Transverse colon (tissue), 4 donors: ENCODE measurements around the gene CMBL. TPM values are rescaled to one million over a fixed set of nuclear protein-coding genes. Genes with fewer than 3 reads are reported as not detected.

ENCODE experiments used
- DNase-seq: peaks from one replicate; pipeline ENCODE4 v3.0.0-alpha.2; 2019
- H3K27ac ChIP-seq, 4 donors: fragments of 200-600 bp; sonication (generic); 2 replicates each; pipeline ENCODE4 v1.5.1; 2016 to 2018; ENCODE audit warnings: inconsistent platforms in 4 of 4
- H3K27me3 ChIP-seq: fragments of 200-600 bp; sonication (generic); 2 replicates; pipeline ENCODE4 v1.5.1; 2017; ENCODE audit warnings: inconsistent platforms
- H3K36me3 ChIP-seq, 4 donors: fragments of 200-600 bp; sonication (generic); 2 replicates each; pipeline ENCODE4 v1.5.1; 2017 to 2019; ENCODE audit warnings: inconsistent platforms in 4 of 4
- H3K4me1 ChIP-seq, 4 donors: fragments of 200-600 bp; sonication (generic); 2 replicates each; pipeline ENCODE4 v1.5.1; 2017 to 2020; ENCODE audit warnings: inconsistent platforms in 4 of 4
- H3K4me3 ChIP-seq, 4 donors: fragments of 200-600 bp; sonication (generic); 1 replicate in 1 of 4; 2 replicates in 3 of 4; pipeline versions ENCODE4 v1.5.1 to v1.6.1; 2017 to 2019; ENCODE audit warnings: inconsistent platforms in 4 of 4
- H3K9me3 ChIP-seq, 2 donors: fragments of 200-600 bp; sonication (generic); 2 replicates each; pipeline ENCODE4 v1.5.1; 2017 to 2019; ENCODE audit warnings: inconsistent platforms in 2 of 2
- CTCF ChIP-seq, 5 experiments: fragments of 200-600 bp in 3 of 5; fragments of 450-650 bp in 2 of 5; sonication (generic) in 3 of 5; IDR thresholded peaks; 1 replicate in 2 of 5; 2 replicates in 3 of 5; pipeline ENCODE4 v1.5.1; 2016 to 2017; ENCODE audit warnings: antibody characterized with exemption in 5 of 5, inconsistent platforms in 3 of 5, mild to moderate bottlenecking in 2 of 5, moderate library complexity in 1 of 5
- EP300 ChIP-seq: sonication (generic); formaldehyde crosslinking; IDR thresholded peaks from one replicate; pipeline ENCODE4 v1.6.1; 2017; ENCODE audit warnings: antibody characterized with exemption, low read depth
- POLR2A ChIP-seq: fragments of 450-650 bp; IDR thresholded peaks from one replicate; pipeline ENCODE4 v1.6.1; 2016; ENCODE audit warnings: antibody characterized with exemption, mild to moderate bottlenecking, moderate library complexity
- POLR2AphosphoS5 ChIP-seq, 3 donors: sonication (generic); formaldehyde crosslinking; IDR thresholded peaks; one replicate each; pipeline ENCODE4 v1.6.1; 2016; ENCODE audit warnings: antibody characterized with exemption in 3 of 3
- WGBS, 2 donors: methylation state at CpG; one replicate each; pipeline ENCODE4 v1.1.5; 2018; ENCODE audit warnings: low coverage in 1 of 2; 5-methylcytosine and 5-hydroxymethylcytosine counted together
- in situ Hi-C, 4 donors: fragments of 200-750 bp; cut with MboI; loops; one replicate each; pipeline versions ENCODE4 v1.15.0 to v1.15.1; 2017; ENCODE audit warnings: low sequenced_read_pairs in 3 of 4, low pct_ligation_motif_present in 1 of 4, low pct_unique_long_range_greater_than_20kb in 1 of 4
- intact Hi-C: fragments of 100-400 bp; cut with DNase I; formaldehyde crosslinking; loops from one replicate; pipeline ENCODE4 v1.15.1; 2023; ENCODE audit warnings: low total_unique reads
- total RNA-seq, 4 donors: library from RNA; depleted of rRNA; stranded (reverse); fragments of >200 nt; gene quantifications; one replicate each; pipeline ENCODE4 v1.1.0, GENCODE V29; 2016

The CMBL gene
- total RNA-seq, 4 donors from 2014 or later = 36.6 to 87.6 (median 60.9) TPM

- Histone ChIP-seq H3K27me3 (no peaks in the 10 kb centered on the region), H3K27ac (no peak overlapping the region), H3K36me3 (peaks cover 0 to 82% (median 42%) of the 10 kb centered on the region in 4 donors), H3K9me3 (no peaks in the 10 kb centered on the region), H3K4me1 (no peaks in the 10 kb centered on the region), H3K4me3 (no peak overlapping the region)
- in situ Hi-C loops = no loop called here
- no peak for DNase-seq
- TF ChIP-seq POLR2A (no peak), EP300 (no peak), POLR2AphosphoS5 (IDR thresholded peaks at IDR 0.05) (no peak), CTCF (IDR thresholded peaks at IDR 0.05) (no peak)
- intact Hi-C loops = no loop called here
- WGBS, 2 donors = 92% methylated on average over 5 of the region's 5 CpGs; no CpG with 5 or more reads in 1 of the 2 donors
Observed at GRCh38 chr5:10259899-10260298, 47.8 kb downstream of the CMBL start.

- intact Hi-C loops (no loop called here), in situ Hi-C loops (no loop called here)
- Histone ChIP-seq H3K27me3 (no peaks in the 10 kb centered on the region), H3K9me3 (no peaks in the 10 kb centered on the region), H3K4me3 (no peak overlapping the region), H3K4me1 (peaks cover 0 to 6% (median 3%) of the 10 kb centered on the region in 4 donors), H3K36me3 (peaks cover 0 to 74% (median 36%) of the 10 kb centered on the region in 4 donors), H3K27ac (no peak overlapping the region)
- 68 to 74% methylated on average over 4 to 8 of the region's 8 CpGs for WGBS, 2 donors
- TF ChIP-seq POLR2A (no peak), CTCF (IDR thresholded peaks at IDR 0.05) (no peak), EP300 (no peak), POLR2AphosphoS5 (IDR thresholded peaks at IDR 0.05) (no peak)
- no peak for DNase-seq
Observed at GRCh38 chr5:10257870-10258269, 49.8 kb downstream of the CMBL start.

- in situ Hi-C loops = no loop called here
- Histone ChIP-seq H3K4me3 (no peak overlapping the region), H3K9me3 (no peaks in the 10 kb centered on the region), H3K27ac (no peak overlapping the region), H3K4me1 (peaks cover 11 to 25% (median 18%) of the 10 kb centered on the region in 4 donors), H3K36me3 (peaks cover 0 to 49% (median 20%) of the 10 kb centered on the region in 4 donors), H3K27me3 (no peaks in the 10 kb centered on the region)
- intact Hi-C loops = no loop called here
- TF ChIP-seq POLR2AphosphoS5 (IDR thresholded peaks at IDR 0.05) (no peak), EP300 (no peak), CTCF (IDR thresholded peaks at IDR 0.05) (no peak), POLR2A (no peak)
- WGBS, 2 donors = 29 to 54% methylated on average over 2 of the region's 2 CpGs
- no peak for DNase-seq
Observed at GRCh38 chr5:10254686-10255085, 53.0 kb downstream of the CMBL start.

- in situ Hi-C loops (no loop called here), intact Hi-C loops (no loop called here)
- 87 to 92% methylated on average over 2 to 3 of the region's 3 CpGs for WGBS, 2 donors
- H3K27ac ChIP-seq = no peak overlapping the region
- peaks cover 0 to 36% (median 12%) of the 10 kb centered on the region in 4 donors for H3K36me3 ChIP-seq
- H3K9me3 ChIP-seq = no peaks in the 10 kb centered on the region
- no peak for DNase-seq
- peaks cover 16 to 32% (median 24%) of the 10 kb centered on the region in 4 donors for H3K4me1 ChIP-seq
- H3K4me3 ChIP-seq = no peak overlapping the region
- TF ChIP-seq POLR2AphosphoS5 (IDR thresholded peaks at IDR 0.05) (no peak), POLR2A (no peak), CTCF (IDR thresholded peaks at IDR 0.05) (no peak), EP300 (no peak)
- no peaks in the 10 kb centered on the region for H3K27me3 ChIP-seq
Observed at GRCh38 chr5:10253390-10253789, 54.3 kb downstream of the CMBL start.
